Effector memory CD4-positive, alpha-beta T cell (primary cell): ENCODE measurements around the gene C17orf67.
"Not testable (repeated sequence)": the region's sequence is repeated elsewhere in the genome, so short reads cannot be mapped to it uniquely, and the experiment has no call there.

Source experiments
- DNase-seq, 3 donors: peaks; one replicate each; pipeline ENCODE4 v3.0.0-alpha.2; 2020
- H3K27ac ChIP-seq: 2 replicates; pipeline ENCODE4 v1.7.0; 2013; ENCODE audit warnings: mild to moderate bottlenecking, low read length, moderate library complexity; ENCODE audit not compliant: insufficient read depth, poor library complexity, severe bottlenecking
- H3K27me3 ChIP-seq: replicated peaks from 2 replicates; pipeline ENCODE4 v1.7.0; 2013; ENCODE audit warnings: mild to moderate bottlenecking, low read length; ENCODE audit not compliant: insufficient read depth, control insufficient read depth, poor library complexity, severe bottlenecking
- H3K36me3 ChIP-seq: 2 replicates; pipeline ENCODE4 v1.7.0; 2013; ENCODE audit warnings: mild to moderate bottlenecking, low read length, moderate library complexity; ENCODE audit not compliant: control insufficient read depth, insufficient read depth
- H3K4me1 ChIP-seq: 2 replicates; pipeline ENCODE4 v1.7.0; 2013; ENCODE audit warnings: low read length, mild to moderate bottlenecking; ENCODE audit not compliant: control insufficient read depth, insufficient read depth, poor library complexity, severe bottlenecking
- H3K4me3 ChIP-seq: 2 replicates; pipeline ENCODE4 v1.7.0; 2013; ENCODE audit warnings: low read length, low read depth, mild to moderate bottlenecking; ENCODE audit not compliant: insufficient read depth, poor library complexity, severe bottlenecking
- H3K9me3 ChIP-seq: 2 replicates; pipeline ENCODE4 v1.7.0; 2013; ENCODE audit warnings: mild to moderate bottlenecking, low read length, moderate library complexity; ENCODE audit not compliant: control insufficient read depth

Gene C17orf67

GRCh38 chr17:56765449-56765848 is 68.3 kb downstream of the C17orf67 start:
- no peaks in the 10 kb centered on the region for H3K27me3 ChIP-seq
- no peaks in the 10 kb centered on the region for H3K36me3 ChIP-seq
- H3K4me1 ChIP-seq: no peaks in the 10 kb centered on the region
- H3K9me3 ChIP-seq: no peaks in the 10 kb centered on the region
- H3K4me3 ChIP-seq: no peak overlapping the region
- DNase-seq: no peak
- H3K27ac ChIP-seq: no peak overlapping the region

- Histone ChIP-seq H3K27me3 (no peaks in the 10 kb centered on the region), H3K4me3 (no peak overlapping the region), H3K9me3 (no peaks in the 10 kb centered on the region), H3K36me3 (no peaks in the 10 kb centered on the region), H3K27ac (no peak overlapping the region), H3K4me1 (no peaks in the 10 kb centered on the region)
- no peak for DNase-seq
Observed at GRCh38 chr17:56762988-56763387, 70.7 kb downstream of the C17orf67 start.

GRCh38 chr17:56762144-56762543 is 71.6 kb downstream of the C17orf67 start:
- Histone ChIP-seq H3K4me1 (no peaks in the 10 kb centered on the region), H3K4me3 (no peak overlapping the region), H3K27ac (no peak overlapping the region), H3K27me3 (no peaks in the 10 kb centered on the region), H3K9me3 (no peaks in the 10 kb centered on the region), H3K36me3 (no peaks in the 10 kb centered on the region)
- no peak for DNase-seq

GRCh38 chr17:56761387-56761786 is 72.3 kb downstream of the C17orf67 start:
- no peaks in the 10 kb centered on the region for H3K9me3 ChIP-seq
- H3K4me1 ChIP-seq: no peaks in the 10 kb centered on the region
- H3K27me3 ChIP-seq: no peaks in the 10 kb centered on the region
- no peaks in the 10 kb centered on the region for H3K36me3 ChIP-seq
- no peak overlapping the region for H3K4me3 ChIP-seq
- no peak for DNase-seq
- no peak overlapping the region for H3K27ac ChIP-seq

- H3K27me3 ChIP-seq, H3K27ac ChIP-seq, DNase-seq, H3K4me3 ChIP-seq, H3K4me1 ChIP-seq, H3K36me3 ChIP-seq, H3K9me3 ChIP-seq: not testable (repeated sequence)
Observed at GRCh38 chr17:56757611-56758010, 76.1 kb downstream of the C17orf67 start.

GRCh38 chr17:56756536-56756935 is 77.2 kb downstream of the C17orf67 start:
- Histone ChIP-seq H3K27me3 (no peaks in the 10 kb centered on the region), H3K36me3 (no peaks in the 10 kb centered on the region), H3K4me1 (no peaks in the 10 kb centered on the region), H3K27ac (no peak overlapping the region), H3K4me3 (no peak overlapping the region), H3K9me3 (no peaks in the 10 kb centered on the region)
- DNase-seq: no peak

- Histone ChIP-seq H3K27me3 (no peaks in the 10 kb centered on the region), H3K27ac (no peak overlapping the region), H3K9me3 (no peaks in the 10 kb centered on the region), H3K4me3 (no peak overlapping the region), H3K4me1 (no peaks in the 10 kb centered on the region), H3K36me3 (no peaks in the 10 kb centered on the region)
- no peak for DNase-seq
Observed at GRCh38 chr17:56755310-56755709, 78.4 kb downstream of the C17orf67 start.

- Histone ChIP-seq H3K4me3 (no peak overlapping the region), H3K27ac (no peak overlapping the region)
- DNase-seq: no peak
Observed at GRCh38 chr17:56754523-56755208, 79.1 kb downstream of the C17orf67 start.

GRCh38 chr17:56752263-56752836 is 81.4 kb downstream of the C17orf67 start:
- Histone ChIP-seq H3K27ac (no peak overlapping the region), H3K4me1 (no peaks in the 10 kb centered on the region)
- no peak for DNase-seq

More at GRCh38 chr17:56754523-56755208, 79.1 kb downstream of the C17orf67 start:
- Histone ChIP-seq H3K9me3 (no peaks in the 10 kb centered on the region), H3K36me3 (no peaks in the 10 kb centered on the region), H3K4me1 (no peaks in the 10 kb centered on the region), H3K27me3 (no peaks in the 10 kb centered on the region)

GRCh38 chr17:56751145-56751738 is 82.5 kb downstream of the C17orf67 start:
- Histone ChIP-seq H3K4me1 (no peaks in the 10 kb centered on the region), H3K36me3 (no peaks in the 10 kb centered on the region), H3K27me3 (no peaks in the 10 kb centered on the region), H3K9me3 (no peaks in the 10 kb centered on the region), H3K27ac (no peak overlapping the region), H3K4me3 (no peak overlapping the region)
- DNase-seq: no peak

More at GRCh38 chr17:56752263-56752836, 81.4 kb downstream of the C17orf67 start:
- Histone ChIP-seq H3K27me3 (no peaks in the 10 kb centered on the region), H3K9me3 (no peaks in the 10 kb centered on the region), H3K36me3 (no peaks in the 10 kb centered on the region), H3K4me3 (no peak overlapping the region)
